Measurements from ENCODE around the gene TRNP1.

The TRNP1 gene

DNA sequence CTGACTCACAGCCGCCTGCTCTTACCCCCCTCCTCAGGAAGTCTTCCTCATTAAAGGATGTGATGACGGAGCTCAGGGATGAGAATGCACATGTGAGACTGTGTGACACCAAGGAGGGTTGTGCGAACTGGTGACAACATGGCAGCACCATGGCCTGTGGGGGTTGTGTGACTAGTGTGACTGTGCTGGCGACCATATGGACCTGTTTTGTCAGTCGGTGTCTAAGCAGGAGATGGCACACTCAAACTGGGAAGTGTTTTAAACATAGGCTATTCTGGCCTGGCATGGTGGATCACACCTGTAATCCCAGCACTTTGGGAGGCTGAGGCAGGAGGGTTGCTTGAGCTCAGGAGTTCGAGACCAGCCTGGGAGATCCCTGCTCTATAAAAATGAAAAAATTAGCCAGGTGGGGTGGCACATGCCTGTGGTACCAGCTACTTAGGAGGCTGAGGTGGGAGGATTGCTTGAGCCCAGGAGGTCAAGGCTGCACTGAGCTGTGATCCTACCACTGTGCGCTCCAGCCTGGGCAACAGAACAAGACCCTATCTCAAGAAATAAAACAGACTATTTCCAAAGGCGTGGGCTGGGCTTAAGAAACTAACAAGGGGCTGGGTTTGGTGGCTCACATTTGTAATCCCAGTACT lies 7.4 kb downstream of the TRNP1 start:
- in situ Hi-C loops (cut with MboI; ENCODE audit: low sequenced_read_pairs): no loop called here

DNA sequence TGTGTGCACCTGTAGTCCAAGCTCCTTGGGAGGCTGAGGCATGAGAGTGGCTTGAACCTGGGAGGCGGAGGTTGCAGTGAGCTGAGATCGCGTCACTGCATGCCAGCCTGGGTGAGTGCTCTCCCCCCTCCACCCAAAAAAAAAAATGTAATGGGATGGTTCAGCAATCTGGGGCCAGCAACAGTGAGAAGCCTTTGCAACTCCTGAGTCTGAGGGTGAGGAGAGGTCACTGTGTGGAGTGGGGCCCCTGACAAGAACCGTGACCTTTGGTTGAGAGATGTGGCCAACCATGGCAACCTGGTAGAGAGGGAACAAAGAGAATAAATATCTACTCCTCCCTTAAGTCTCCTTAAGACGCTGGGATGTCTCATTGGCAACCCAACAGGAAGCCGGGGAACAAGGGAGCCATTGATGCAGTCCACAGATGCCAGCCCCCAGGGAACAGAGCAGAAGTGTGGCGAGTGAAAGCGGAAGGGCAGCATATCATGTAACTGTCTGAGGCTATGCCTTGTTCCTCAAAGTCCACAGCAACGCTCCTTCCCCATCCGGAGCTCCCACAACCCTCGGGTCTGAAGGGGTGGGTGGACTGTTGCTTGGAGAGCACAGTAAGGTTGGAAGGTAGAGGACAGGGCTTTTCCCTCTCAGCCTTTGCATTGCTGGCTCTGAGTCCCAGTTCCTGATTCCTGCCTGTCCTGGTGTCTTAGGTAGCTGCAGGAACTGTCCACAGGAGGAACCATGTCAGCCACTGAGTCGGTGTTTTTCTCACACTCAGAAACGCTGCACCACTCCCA lies 8.3 kb downstream of the TRNP1 start:
- in situ Hi-C loops (cut with MboI; ENCODE audit: low sequenced_read_pairs): no loop called here

DNA sequence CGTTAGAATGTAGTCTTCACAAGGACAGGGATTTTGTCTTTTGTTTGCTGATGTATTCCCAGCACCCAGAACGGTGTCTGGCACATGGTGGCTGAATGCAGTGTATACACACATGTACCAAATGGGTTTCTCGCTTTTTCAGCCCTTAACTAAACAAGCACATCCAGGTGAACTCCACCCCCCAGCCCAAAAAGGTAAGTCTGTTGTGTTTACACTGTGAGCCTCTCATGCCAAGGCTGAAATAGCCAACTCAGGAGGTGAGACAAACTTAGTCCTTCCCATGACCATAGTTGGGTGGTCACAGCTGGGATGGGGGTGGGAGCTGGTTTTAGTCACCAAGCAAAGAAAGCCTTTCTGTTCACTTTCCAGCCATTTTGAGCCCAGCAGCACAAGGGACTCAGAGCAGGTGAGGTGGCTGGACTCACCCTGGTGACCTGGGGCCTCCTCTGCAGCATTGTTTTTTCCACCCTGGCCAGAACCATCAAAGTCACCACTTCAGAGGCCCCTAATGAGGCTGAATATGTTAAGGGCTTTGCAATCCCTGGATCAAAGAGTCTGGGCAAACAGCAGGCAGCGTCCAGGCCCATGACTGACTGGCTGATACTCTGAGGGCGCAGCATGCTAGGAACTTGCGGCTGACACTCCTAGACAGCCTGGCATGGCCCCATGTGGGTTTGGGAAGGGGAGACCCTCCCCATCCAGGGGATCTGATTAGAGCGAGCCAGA lies 10.4 kb downstream of the TRNP1 start:
- in situ Hi-C loops (cut with MboI; ENCODE audit: low sequenced_read_pairs): no loop called here

- in situ Hi-C loops (cut with MboI; ENCODE audit: low sequenced_read_pairs): no loop called here
Observed at GRCh38 chr1:27004471-27005165, 11.1 kb downstream of the TRNP1 start.

DNA sequence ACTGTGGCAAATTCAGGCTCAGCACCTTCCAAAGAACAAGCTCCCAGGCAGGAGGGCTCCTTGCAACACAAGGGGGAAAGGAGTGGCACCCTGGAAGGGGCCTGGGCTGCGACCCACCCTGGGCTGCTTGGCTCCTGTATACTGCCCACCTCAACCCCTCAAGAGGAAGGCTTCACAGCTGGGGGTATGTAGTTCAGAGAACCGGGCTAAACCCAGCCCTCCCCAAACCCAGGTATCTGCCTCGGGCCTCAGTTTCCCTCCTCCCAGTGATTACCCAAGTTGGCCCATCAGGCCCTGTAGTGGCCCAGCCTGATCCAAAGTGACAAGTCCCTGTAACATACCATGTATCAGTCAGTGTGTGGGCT lies 11.7 kb downstream of the TRNP1 start:
- in situ Hi-C loops (cut with MboI; ENCODE audit: low sequenced_read_pairs): no loop called here

- in situ Hi-C loops (cut with MboI; ENCODE audit: low sequenced_read_pairs): no loop called here
Observed at GRCh38 chr1:27005648-27006496, 12.4 kb downstream of the TRNP1 start.

DNA sequence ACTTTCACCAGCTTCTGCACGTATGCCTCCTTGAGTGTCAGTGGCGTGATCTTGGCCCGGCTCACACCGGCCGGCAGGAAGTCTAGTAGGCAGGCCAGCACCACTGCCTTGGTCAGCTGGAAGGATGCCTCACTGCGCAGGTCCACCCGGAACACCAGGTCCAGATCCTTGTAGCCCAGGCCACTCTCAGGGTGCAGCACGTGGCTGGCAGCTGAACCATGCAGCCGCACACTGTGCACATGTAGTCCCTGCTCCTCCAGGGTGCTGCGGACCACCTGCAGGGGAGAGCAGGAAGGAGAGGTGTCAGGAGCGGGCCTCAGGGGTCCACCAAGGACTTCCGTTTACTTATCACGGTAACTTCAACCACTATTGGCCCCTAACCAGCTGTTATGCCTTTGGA lies 13.2 kb downstream of the TRNP1 start:
- in situ Hi-C loops (cut with MboI; ENCODE audit: low sequenced_read_pairs): no loop called here

DNA sequence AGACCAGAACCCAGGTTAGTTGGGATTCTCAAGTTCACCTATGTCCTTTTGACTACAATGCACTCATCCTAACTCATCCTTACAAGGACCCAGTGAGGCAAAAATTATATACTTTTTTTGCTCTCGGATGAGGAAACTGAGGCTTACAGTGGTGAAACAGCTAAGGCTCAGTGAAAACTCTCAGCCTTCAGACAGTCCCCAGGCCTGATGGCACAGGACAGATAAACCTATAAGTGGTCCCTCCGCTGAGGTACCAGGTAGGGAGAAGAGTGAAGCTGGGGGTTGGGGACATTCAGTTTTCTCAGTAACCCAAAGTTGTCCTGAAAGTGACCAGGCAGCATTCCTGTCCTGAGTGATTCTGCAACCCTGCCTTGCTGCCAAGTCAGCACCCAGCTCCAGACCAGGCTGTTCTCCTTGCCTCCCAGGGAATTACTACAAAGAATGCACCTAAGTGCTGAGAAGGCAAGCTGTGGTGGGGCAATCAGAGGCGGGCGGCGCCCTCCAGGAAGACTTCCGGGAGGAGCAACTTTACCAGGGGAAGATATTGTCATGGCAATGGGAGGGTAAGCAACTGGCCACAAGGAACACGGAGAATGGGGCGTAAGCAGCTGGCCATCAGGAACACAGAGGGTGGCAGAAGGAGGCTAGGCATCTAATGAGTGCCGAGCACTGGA lies 14.6 kb downstream of the TRNP1 start:
- in situ Hi-C loops (cut with MboI; ENCODE audit: low sequenced_read_pairs): no loop called here

GRCh38 chr1:27009601-27010197 lies 16.2 kb downstream of the TRNP1 start:
- in situ Hi-C loops (cut with MboI; ENCODE audit: low sequenced_read_pairs): no loop called here

DNA sequence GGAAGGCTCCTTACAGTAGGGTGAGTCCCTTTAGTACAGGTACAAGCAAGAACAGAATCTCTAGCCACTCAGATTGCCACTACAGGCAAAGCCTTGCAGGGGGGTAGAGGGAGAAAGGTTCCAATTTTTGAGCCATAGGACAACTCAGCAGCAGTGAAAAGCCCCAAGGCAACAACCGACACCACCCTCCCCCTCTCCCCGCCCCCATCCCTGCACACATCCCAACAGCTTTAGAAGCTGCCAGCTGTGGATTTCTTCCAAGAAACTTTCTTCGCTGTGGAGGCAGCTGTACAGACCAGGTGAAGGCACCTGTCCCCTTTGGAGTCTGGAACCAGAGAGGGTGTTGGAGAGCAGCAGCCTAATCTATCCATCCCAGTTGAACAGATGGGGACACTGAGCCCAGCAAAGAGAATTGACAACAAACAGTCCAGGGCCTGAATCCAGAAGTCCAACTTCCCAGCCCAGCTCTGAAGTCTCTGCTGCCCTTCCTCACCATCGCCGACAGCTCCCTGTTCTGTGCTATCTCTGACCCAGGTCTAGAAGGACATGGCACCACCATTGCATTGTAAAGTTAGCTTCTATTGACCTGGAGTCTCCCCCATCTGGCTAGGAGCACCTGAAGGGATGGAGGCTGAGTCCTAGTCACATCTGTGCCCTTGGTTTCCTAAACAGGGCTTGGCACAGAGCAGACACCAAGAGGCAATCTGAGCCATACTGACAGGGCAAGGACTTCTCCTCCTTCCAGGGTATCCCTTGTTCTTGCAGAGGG lies 16.9 kb downstream of the TRNP1 start:
- in situ Hi-C loops (cut with MboI; ENCODE audit: low sequenced_read_pairs): no loop called here

DNA sequence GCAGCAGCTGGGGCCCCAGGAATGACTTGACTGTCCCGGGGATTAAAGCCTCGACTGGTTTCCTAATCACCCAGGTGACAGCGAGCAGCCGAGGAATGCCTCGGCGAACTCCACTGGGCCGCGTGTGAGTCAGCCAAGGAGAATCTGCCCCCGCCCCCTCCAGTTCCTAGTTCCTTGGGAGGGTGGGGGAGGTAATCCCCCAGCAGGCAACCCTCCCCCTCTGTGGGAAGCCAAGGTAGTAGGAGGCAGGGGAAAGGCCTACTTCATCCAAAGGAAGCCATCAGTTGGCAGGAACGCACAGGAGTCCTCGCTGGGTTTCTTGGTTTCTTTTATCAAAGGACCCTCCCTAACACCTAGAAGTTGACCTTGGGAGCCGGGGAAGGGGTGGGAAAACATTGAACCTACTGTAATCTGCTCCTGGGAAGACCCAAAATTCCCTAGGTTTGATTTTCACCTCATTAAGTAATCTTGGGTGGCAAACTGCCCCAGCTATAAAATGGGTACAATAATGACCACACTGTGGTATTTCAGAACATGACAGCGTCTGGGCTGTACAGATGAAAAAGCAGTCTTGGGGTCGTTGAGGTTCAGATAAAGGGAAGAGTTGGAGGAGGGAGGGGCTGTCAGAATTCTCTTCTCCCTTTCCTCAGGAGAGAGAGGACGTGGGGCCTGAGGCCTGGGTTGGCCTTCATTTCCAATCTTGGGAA lies 17.7 kb downstream of the TRNP1 start:
- in situ Hi-C loops (cut with MboI; ENCODE audit: low sequenced_read_pairs): no loop called here

DNA sequence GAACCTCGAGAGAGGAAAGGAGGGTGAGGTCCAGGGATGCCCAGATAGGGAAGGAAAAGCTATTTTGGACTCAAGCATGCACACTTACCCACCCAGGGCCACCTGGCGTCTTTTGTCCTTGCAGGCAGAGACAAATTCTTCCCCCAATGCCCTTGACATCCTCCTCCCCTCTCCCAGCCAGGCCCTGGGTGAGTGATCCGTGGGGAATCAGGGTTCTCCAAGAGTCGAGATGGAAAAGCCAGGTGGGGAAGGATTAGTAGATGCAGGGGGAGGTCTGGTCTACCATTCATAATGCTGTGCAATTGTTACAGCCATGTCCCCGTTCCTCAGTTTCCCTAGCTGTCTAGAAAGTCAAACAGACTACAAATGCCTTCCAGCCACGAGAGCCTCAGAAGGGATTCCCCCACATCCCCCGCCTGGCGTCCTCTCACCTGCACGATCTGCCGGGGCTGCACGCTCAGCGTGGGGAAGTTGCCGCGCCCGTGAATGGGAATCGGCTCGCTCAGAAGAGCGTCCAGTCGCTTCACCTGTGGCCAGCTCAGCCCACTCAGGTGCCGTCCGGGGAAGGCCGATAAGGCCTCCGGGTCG lies 18.6 kb downstream of the TRNP1 start:
- in situ Hi-C loops (cut with MboI; ENCODE audit: low sequenced_read_pairs): no loop called here

DNA sequence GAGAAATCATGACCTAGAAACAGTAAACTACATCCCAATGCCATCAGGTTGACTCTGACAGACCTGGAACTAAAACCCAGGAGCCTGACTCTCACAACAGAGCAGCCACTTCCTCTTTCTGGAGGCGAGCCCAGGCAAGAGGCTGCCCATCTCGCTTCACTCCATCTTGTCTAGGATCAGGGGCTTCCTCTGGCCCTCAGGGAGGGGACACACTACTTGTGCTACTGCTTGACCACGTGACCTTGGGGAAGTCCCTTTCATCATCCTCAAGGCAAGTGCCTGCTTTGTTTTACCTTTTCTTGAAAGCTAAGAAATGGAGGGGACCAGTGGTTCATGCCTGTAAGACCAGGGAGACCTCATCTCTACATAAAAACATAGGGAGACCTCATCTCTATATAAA lies 21.8 kb downstream of the TRNP1 start:
- in situ Hi-C loops (cut with MboI; ENCODE audit: low sequenced_read_pairs): no loop called here

GRCh38 chr1:27016376-27016775 lies 22.9 kb downstream of the TRNP1 start:
- in situ Hi-C loops (cut with MboI; ENCODE audit: low sequenced_read_pairs): no loop called here

- in situ Hi-C loops (cut with MboI; ENCODE audit: low sequenced_read_pairs): no loop called here
Observed at GRCh38 chr1:27017207-27017606, 23.7 kb downstream of the TRNP1 start.

DNA sequence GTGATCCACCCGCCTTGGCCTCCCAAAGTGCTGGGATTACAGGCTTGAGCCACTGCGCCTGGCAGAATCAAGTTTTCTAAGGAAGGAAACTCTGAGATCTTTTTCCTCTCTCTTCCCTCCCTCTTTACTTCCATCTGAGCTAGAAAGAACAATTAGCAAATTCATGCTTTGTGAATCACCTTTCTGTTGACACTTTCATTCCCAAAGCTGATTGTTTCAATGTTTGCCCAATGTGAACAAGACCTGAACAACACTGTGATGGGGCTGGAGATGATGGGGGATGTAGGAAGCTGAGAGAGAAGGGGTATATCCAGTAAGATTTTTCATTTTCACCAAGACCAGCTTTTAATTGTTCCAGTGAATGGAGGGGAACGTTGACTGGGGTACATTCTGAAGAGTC lies 24.8 kb downstream of the TRNP1 start:
- in situ Hi-C loops (cut with MboI; ENCODE audit: low sequenced_read_pairs): no loop called here

DNA sequence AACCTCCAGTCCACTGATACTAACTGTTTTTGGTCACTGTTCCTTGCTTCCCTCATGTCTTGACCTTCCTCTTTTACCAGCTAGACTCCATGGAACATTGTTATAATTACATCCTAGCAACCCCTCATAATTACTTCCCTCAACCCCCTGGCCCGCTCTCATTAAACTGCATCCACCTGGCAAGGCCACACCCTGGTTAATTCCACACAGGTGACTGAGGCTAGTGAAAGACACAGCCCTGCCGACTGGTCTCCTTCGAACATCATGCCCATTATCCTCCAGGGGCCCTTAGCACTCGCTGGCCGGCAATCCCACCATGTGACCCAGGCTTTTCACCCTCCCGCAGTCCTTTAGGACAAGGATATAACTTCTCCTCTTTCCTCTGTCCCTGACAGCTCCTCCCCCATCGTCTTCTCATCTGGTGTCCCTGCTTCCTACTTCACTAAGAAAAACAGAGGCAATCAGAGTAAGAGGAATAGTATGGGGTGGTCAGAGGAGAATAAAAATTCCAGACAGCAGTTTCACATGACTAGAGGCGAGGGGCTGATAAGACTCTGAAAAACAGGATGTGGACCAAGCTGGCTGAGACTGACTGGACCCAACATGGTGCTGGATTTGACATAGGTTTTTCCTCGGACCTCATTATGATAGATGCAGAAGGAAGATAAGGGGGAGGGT lies 28.0 kb downstream of the TRNP1 start:
- in situ Hi-C loops (cut with MboI; ENCODE audit: low sequenced_read_pairs): no loop called here

Data from hTERT RPE-1 (cell line).